Measurements from ENCODE around the gene NPY1R.

NPY1R gene

GRCh38 chr4:163279713-163280112, 52.7 kb downstream of the NPY1R start:
- Histone ChIP-seq H3K27ac (no peak overlapping the region), H3K36me3 (no peaks in the 10 kb centered on the region), H3K4me3 (no peak overlapping the region), H3K4me1 (no peaks in the 10 kb centered on the region), H3K27me3 (no peaks in the 10 kb centered on the region), H3K9me3 (no peaks in the 10 kb centered on the region)
- DNase-seq, result no peak
- intact Hi-C loops (cut with DNase I; ENCODE audit: low total_unique reads), result no loop called here
- TF ChIP-seq, protein P1, sequence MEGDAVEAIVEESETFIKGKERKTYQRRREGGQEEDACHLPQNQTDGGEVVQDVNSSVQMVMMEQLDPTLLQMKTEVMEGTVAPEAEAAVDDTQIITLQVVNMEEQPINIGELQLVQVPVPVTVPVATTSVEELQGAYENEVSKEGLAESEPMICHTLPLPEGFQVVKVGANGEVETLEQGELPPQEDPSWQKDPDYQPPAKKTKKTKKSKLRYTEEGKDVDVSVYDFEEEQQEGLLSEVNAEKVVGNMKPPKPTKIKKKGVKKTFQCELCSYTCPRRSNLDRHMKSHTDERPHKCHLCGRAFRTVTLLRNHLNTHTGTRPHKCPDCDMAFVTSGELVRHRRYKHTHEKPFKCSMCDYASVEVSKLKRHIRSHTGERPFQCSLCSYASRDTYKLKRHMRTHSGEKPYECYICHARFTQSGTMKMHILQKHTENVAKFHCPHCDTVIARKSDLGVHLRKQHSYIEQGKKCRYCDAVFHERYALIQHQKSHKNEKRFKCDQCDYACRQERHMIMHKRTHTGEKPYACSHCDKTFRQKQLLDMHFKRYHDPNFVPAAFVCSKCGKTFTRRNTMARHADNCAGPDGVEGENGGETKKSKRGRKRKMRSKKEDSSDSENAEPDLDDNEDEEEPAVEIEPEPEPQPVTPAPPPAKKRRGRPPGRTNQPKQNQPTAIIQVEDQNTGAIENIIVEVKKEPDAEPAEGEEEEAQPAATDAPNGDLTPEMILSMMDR (IDR thresholded peaks at IDR 0.05), result no peak

GRCh38 chr4:163274861-163275260, 57.5 kb downstream of the NPY1R start:
- H3K27ac ChIP-seq, result no peak overlapping the region
- intact Hi-C loops (cut with DNase I; ENCODE audit: low total_unique reads), result no loop called here
- TF ChIP-seq, protein P1 (IDR thresholded peaks at IDR 0.05), result no peak
- H3K36me3 ChIP-seq, result no peaks in the 10 kb centered on the region
- DNase-seq, result no peak
- no peaks in the 10 kb centered on the region for H3K4me1 ChIP-seq
- no peak overlapping the region for H3K4me3 ChIP-seq
- no peaks in the 10 kb centered on the region for H3K9me3 ChIP-seq
- H3K27me3 ChIP-seq, result no peaks in the 10 kb centered on the region

Data from tibial artery (tissue), 4 donors.